HG02798 (cell line): ENCODE measurements around the gene RAB6A.
"Not testable (repeated sequence)": the region's sequence is repeated elsewhere in the genome, so short reads cannot be mapped to it uniquely, and the experiment has no call there.

Experiments
- ATAC-seq: cut with Tn5 transposase; IDR thresholded peaks from one replicate; pipeline ENCODE4 v1.9.1; 2021; ENCODE audit warnings: mild to moderate bottlenecking; ENCODE audit not compliant: unreplicated experiment, poor library complexity

Gene RAB6A

GRCh38 chr11:73766763-73767162 lies 5.9 kb upstream of the RAB6A start:
- ATAC-seq, result no peak

- ATAC-seq, result no peak
Observed at GRCh38 chr11:73762732-73763131, 1.9 kb upstream of the RAB6A start.

- no peak for ATAC-seq
Observed at GRCh38 chr11:73761403-73761945, 600 bp upstream of the RAB6A start.

- peak; percentile 1 for ATAC-seq
Observed at GRCh38 chr11:73760135-73760678, 667 bp downstream of the RAB6A start.

DNA sequence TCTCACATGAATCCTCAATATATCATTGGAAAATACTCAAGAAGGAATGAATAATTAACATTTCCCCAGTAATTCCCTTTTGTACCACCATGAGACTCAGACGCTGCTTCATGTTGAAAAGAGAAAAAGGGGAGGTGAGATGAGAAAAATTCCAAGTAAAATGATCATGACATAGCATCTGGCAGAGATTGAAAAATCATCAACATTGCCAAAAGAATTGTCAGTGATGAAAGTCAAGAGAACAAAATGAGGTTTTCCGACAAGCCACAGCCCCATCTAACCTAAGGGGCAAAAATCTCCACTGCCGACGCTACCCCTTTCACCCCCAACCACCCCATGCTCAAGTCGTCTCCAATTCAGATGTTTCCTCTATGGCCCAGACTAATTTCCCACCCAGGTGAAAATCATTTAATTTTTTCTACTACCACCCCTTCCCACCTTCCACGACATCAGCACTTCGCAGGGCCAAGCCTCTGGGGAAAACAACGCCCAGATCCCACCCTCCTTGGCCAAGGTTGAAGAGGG lies 1.2 kb downstream of the RAB6A start:
- ATAC-seq, result no peak

DNA sequence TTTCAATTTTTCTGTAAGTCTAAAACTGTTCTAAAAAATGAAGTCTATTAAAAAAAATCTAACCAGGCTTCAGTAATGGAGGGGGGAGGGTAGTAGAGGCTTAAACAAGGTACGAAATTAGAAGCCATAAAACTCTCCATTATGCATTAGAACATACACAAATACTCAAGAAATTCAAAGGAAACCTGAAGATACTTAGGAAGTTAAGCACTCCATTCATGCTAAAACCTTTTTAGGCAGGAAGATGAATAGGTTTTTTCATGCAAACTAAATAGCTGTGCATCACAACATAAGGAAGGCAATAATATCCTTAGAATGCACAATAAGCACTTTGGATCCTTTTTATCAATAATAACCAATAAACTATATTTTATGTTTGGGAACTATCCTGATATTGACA lies 2.4 kb downstream of the RAB6A start:
- ATAC-seq, result no peak

- no peak for ATAC-seq
Observed at GRCh38 chr11:73757598-73757997, 3.3 kb downstream of the RAB6A start.

DNA sequence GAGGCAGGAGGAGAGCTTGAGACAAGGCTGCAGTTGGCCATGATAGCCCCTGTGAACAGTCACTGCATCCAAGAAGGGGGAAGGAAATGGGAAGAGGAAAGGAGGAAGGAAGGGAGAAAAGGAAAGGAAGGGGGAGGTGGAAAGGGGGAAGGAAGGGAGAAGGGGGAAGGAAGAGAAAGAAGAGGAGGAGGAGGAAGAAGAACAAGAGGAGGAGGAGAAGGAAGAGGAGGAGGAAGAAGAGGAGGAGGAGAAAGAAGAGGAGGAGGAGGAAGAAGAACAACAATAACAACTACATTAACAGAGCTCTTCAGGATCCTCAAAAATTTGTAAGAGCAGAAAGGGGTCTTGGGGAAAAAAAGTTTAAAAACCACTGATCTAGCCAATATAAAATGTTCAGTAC lies 5.2 kb downstream of the RAB6A start:
- no peak for ATAC-seq

GRCh38 chr11:73753938-73754337 lies 6.9 kb downstream of the RAB6A start:
- ATAC-seq, result no peak

- no peak for ATAC-seq
Observed at GRCh38 chr11:73752903-73753302, 8.0 kb downstream of the RAB6A start.

- ATAC-seq, result no peak
Observed at GRCh38 chr11:73752216-73752867, 8.5 kb downstream of the RAB6A start.

DNA sequence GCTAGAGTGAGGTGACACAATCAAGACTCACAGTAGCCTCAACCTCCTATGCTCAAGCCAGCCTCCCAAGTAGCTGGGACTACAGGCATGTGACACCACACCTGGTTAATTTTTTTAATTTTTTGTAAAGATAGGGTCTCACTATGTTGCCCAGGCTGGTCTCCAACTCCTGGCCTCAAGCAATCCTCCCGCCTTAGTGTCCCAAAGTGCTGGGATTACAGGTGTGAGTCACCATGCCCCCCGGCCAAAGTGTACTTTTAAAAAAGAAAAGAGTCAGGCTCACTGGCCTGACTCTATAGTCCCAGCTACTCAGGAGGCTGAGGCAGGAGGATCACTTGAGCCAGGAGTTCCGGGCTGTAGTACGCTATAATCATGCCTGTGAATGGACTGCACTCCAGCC lies 10.0 kb downstream of the RAB6A start:
- ATAC-seq, result not testable (repeated sequence)

DNA sequence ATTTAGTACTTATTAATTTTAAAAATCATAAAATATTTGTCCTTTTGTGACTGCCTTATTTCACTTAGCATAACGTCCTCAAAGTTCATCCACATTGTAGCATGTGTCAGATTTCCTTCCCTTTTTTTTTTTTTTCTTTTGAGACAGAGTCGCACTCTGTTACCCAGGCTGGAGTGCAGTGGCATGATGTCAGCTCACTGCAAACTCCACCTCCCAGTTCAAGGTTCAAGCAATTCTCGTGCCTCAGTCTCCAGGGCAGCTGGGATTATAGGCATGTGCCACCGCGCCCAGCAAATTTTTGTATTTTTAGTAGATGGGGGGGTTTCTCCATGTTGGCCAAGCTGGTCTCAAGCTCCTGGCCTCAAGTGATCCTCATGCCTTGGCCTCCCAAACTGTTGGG lies 10.6 kb downstream of the RAB6A start:
- ATAC-seq, result no peak

- ATAC-seq, result no peak
Observed at GRCh38 chr11:73749118-73749517, 11.8 kb downstream of the RAB6A start.

GRCh38 chr11:73748300-73748699 lies 12.6 kb downstream of the RAB6A start:
- no peak for ATAC-seq

DNA sequence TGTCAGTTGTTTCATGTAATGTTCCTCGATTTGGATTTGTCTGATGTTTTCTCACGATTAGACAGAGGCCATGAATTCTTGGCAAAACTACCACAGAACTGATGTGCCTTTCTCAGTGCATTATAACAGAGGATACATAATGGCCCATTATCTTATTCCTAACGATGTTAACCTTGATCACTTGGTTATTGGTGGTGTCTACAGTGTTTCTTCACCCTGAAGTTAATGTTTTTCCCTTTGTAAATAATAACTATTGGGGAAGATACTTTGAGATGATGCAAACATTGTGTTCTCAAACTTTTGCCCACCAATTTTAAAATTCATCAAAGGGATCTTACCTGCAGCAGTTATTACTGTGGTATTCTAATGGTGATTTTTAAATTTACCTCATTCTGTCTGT lies 13.1 kb downstream of the RAB6A start:
- ATAC-seq, result no peak

GRCh38 chr11:73746701-73747100 lies 14.2 kb downstream of the RAB6A start:
- no peak for ATAC-seq

- ATAC-seq, result no peak
Observed at GRCh38 chr11:73743045-73743444, 17.8 kb downstream of the RAB6A start.

DNA sequence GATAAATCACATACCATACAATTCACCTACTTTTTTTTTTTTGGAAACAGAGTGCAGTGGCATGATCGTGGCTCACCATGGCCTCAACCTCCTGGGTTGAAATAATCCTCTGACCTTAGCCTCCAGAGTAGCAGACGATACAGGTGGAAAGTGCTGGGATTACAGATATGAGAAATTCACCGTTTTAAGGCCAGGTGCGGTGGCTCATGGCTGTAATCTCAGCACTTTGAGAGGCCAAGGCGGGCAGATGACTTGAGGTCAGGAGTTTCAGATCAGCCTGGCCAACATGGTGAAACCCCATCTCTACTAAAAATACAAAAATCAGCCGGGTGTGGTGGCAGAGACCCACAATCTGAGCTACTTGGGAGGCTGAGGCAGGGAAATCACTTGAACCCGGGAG lies 24.9 kb downstream of the RAB6A start:
- ATAC-seq, result not testable (repeated sequence)

- no peak for ATAC-seq
Observed at GRCh38 chr11:73734993-73735392, 25.9 kb downstream of the RAB6A start.

DNA sequence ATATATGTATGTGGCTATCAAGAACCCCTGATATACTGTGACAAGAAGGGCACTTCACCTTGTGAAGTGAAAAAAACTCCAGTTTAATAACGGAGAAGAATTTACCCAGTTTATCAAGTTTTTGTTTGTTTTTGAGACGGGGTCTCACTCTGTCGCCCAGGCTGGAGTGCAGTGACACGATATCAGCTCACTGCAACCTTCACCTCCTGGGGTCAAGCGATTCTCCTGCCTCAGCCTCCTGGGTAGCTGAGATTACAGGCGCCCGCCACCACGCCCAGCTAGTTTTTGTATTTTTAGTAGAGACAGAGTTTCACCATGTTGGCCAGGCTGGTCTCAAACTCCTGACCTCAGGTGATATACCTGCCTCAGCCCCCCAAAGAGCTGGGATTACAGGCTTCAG lies 26.9 kb downstream of the RAB6A start:
- not testable (repeated sequence) for ATAC-seq

- ATAC-seq, result not testable (repeated sequence)
Observed at GRCh38 chr11:73732936-73733335, 27.9 kb downstream of the RAB6A start.
